Parathyroid adenoma (tissue), 2 donors: ENCODE results near the gene ZNRD2.

Experiments used
- H2AFZ ChIP-seq: fragments of 300-600 bp; sonication (generic); one replicate; pipeline ENCODE4 v1.7.0; 2017; ENCODE audit warnings: antibody characterized with exemption, mild to moderate bottlenecking
- H3K27ac ChIP-seq: fragments of 300-600 bp; sonication (generic); one replicate; pipeline ENCODE4 v1.7.0; 2017
- H3K27me3 ChIP-seq: fragments of 300-600 bp; sonication (generic); one replicate; pipeline ENCODE4 v1.7.0; 2017; ENCODE audit warnings: low read length; ENCODE audit not compliant: control insufficient read depth, insufficient read depth
- H3K36me3 ChIP-seq: fragments of 300-600 bp; sonication (generic); one replicate; pipeline ENCODE4 v1.7.0; 2017; ENCODE audit warnings: low read length; ENCODE audit not compliant: control insufficient read depth, insufficient read depth
- H3K4me1 ChIP-seq: fragments of 300-600 bp; sonication (generic); one replicate; pipeline ENCODE4 v1.7.0; 2017; ENCODE audit warnings: control low read depth
- H3K4me2 ChIP-seq: fragments of 300-600 bp; sonication (generic); one replicate; pipeline ENCODE4 v1.7.0; 2017; ENCODE audit warnings: low read length
- H3K4me3 ChIP-seq: fragments of 300-600 bp; sonication (generic); one replicate; pipeline ENCODE4 v1.7.0; 2017; ENCODE audit warnings: low read depth, low read length
- H3K79me2 ChIP-seq: fragments of 300-600 bp; sonication (generic); one replicate; pipeline ENCODE4 v1.7.0; 2017; ENCODE audit warnings: control low read depth
- H3K9ac ChIP-seq: fragments of 300-600 bp; sonication (generic); one replicate; pipeline ENCODE4 v1.7.0; 2017; ENCODE audit warnings: mild to moderate bottlenecking
- H3K9me3 ChIP-seq: fragments of 300-600 bp; sonication (generic); one replicate; pipeline ENCODE4 v1.7.0; 2017; ENCODE audit warnings: low read length; ENCODE audit not compliant: control insufficient read depth
- CTCF ChIP-seq: fragments of 300-600 bp; sonication (generic); IDR thresholded peaks from one replicate; pipeline ENCODE4 v1.7.0; 2017; ENCODE audit warnings: antibody characterized with exemption, mild to moderate bottlenecking
- donor health status: primary hyperparathyroidism.

Gene ZNRD2

GRCh38 chr11:65548395-65548794 lies 21.9 kb upstream of the ZNRD2 start:
- Histone ChIP-seq H3K27me3 (no peaks in the 10 kb centered on the region), H3K4me3 (no peak overlapping the region), H3K9me3 (no peaks in the 10 kb centered on the region), H3K9ac (no peak overlapping the region), H3K4me1 (no peaks in the 10 kb centered on the region), H2AFZ (no peak overlapping the region), H3K36me3 (no peaks in the 10 kb centered on the region), H3K79me2 (peaks cover 3% of the 10 kb centered on the region), H3K27ac (no peak overlapping the region), H3K4me2 (no peak overlapping the region)
- TF ChIP-seq CTCF: no peak

- H3K9me3 ChIP-seq: no peaks in the 10 kb centered on the region
- H3K27ac ChIP-seq: no peak overlapping the region
- H3K4me1 ChIP-seq: no peaks in the 10 kb centered on the region
- peaks cover 3% of the 10 kb centered on the region for H3K79me2 ChIP-seq
- TF ChIP-seq CTCF: no peak
- H2AFZ ChIP-seq: no peak overlapping the region
- no peak overlapping the region for H3K9ac ChIP-seq
- H3K4me2 ChIP-seq: no peak overlapping the region
- H3K36me3 ChIP-seq: no peaks in the 10 kb centered on the region
- H3K4me3 ChIP-seq: no peak overlapping the region
- no peaks in the 10 kb centered on the region for H3K27me3 ChIP-seq
Measured at GRCh38 chr11:65549096-65549495, 21.2 kb upstream of the ZNRD2 start.

- Histone ChIP-seq H3K36me3 (no peaks in the 10 kb centered on the region), H3K9me3 (no peaks in the 10 kb centered on the region), H3K9ac (no peak overlapping the region), H3K4me1 (peaks cover 9% of the 10 kb centered on the region), H3K79me2 (peaks cover 3% of the 10 kb centered on the region), H3K27me3 (no peaks in the 10 kb centered on the region), H2AFZ (no peak overlapping the region), H3K4me3 (no peak overlapping the region), H3K4me2 (no peak overlapping the region), H3K27ac (no peak overlapping the region)
- TF ChIP-seq CTCF: peak; percentile 51
Measured at GRCh38 chr11:65551572-65552387, 18.5 kb upstream of the ZNRD2 start.

GRCh38 chr11:65552388-65552951 lies 17.8 kb upstream of the ZNRD2 start:
- no peaks in the 10 kb centered on the region for H3K27me3 ChIP-seq
- H3K4me3 ChIP-seq: no peak overlapping the region
- H3K4me2 ChIP-seq: no peak overlapping the region
- H3K9ac ChIP-seq: no peak overlapping the region
- H2AFZ ChIP-seq: no peak overlapping the region
- H3K9me3 ChIP-seq: no peaks in the 10 kb centered on the region
- H3K79me2 ChIP-seq: peaks cover 3% of the 10 kb centered on the region
- peaks cover 9% of the 10 kb centered on the region for H3K4me1 ChIP-seq
- TF ChIP-seq CTCF: no peak
- H3K36me3 ChIP-seq: no peaks in the 10 kb centered on the region
- H3K27ac ChIP-seq: no peak overlapping the region
